Globus pallidus (tissue), 1 donor: ENCODE measurements around the gene TCAIM.
"Not testable (repeated sequence)": the region's sequence is repeated elsewhere in the genome, so short reads cannot be mapped to it uniquely, and the experiment has no call there.

Source experiments
- DNase-seq: peaks from one replicate; pipeline ENCODE4 v3.0.0-alpha.2; 2015; ENCODE audit warnings: low spot score

TCAIM gene

DNA sequence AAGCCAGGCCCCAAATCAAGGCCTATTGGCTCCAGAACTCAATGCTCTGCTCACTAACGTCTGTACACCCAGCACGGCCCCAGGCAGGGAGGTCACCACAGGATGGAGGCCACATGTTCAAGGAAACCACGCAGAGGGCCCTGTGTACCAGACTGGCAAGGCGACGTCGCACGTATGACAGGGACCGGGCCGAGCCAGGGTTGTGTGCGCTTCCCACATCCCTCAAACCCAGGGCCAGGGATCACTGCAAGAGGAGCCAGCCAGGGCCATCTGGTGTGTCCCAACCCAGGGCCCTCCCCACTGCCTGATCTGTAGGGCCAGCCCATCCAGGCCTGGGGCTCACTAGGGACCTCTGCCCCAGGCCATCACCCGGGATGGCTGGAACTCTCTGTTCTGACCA is 76.9 kb downstream of the TCAIM start:
- DNase-seq = no peak

DNA sequence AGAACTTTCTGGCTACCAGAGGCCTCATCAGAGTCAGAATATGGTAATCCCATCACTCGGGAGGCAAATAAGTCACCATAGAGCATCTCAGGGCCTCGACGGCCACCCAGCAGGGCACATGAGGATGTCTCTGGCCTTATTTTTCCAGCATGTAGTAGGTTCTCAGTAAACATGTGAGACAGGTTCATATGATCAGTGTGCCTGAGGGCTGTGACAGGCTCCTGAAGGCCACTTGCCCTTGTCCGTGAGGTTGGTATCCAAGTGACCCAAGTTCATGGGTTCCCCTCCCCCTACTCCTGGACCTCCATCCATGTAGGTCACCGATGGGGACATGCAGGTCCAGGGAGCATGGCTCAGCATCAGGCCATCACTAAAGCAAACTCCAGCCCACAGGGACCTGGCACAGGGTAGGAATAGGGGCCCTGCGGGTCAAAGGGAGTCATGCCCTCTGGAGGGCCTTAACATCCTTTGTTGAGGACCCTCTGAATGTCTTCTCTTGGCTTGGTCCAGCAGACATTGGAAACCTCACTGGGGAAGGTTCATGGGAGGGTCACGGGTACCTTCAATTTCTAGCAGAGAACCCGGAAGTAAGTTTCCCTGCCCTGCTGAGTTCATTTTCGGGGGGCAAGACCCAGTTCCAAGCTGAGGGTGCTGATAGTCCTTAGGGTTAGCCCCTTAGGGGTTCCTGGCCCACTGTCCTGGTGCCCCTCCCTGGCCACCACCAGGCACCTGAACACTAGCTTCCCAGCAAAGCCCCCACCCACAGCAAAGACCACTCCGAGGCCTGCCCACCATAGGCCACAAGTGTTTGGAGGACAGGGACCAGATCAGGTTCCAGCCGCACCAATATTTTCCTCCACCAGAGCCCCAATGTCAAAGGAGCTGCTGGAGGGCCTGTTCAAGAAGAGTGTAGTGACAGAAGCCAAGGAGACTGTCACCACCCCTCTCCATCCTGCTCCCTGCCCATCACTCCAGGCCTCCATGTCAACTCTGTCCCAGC is 77.8 kb downstream of the TCAIM start:
- no peak for DNase-seq

DNA sequence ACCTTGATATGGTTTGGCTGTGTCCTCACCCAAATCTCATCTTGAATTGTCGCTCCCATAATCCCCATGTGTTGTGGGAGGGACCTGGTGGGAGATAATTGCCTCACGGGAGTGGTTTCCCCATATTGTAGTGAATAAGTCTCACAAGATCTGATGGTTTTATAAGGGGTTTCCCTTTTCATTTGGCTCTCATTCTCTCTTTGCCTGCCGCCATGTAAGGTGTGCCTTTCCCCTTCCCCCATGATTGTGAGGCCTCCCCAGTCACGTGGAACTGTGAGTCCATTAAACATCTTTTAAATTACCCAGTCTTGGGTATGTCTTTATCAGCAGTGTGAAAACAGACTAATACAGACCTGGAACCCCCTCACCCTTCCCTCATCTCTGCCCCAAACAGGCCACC is 79.6 kb downstream of the TCAIM start:
- not testable (repeated sequence) for DNase-seq

DNA sequence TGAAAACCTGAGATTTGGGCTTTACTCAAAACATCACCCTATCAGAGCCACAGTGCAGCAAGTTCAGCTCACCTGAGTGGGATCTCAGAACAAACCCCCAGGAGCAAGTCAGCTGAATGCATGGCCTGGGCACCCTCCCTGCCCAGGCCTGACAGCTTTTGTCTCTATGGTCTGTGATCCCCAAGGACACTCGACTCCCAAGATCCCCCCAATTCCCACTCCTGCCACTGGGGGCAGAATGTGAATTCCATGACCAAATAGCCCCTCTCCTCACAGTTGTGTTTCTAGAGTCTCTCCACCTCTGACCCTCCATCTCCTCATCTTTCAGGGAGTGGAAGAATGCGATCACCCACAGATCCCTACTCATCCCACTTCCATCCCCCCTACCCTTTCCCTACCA is 80.0 kb downstream of the TCAIM start:
- no peak for DNase-seq

DNA sequence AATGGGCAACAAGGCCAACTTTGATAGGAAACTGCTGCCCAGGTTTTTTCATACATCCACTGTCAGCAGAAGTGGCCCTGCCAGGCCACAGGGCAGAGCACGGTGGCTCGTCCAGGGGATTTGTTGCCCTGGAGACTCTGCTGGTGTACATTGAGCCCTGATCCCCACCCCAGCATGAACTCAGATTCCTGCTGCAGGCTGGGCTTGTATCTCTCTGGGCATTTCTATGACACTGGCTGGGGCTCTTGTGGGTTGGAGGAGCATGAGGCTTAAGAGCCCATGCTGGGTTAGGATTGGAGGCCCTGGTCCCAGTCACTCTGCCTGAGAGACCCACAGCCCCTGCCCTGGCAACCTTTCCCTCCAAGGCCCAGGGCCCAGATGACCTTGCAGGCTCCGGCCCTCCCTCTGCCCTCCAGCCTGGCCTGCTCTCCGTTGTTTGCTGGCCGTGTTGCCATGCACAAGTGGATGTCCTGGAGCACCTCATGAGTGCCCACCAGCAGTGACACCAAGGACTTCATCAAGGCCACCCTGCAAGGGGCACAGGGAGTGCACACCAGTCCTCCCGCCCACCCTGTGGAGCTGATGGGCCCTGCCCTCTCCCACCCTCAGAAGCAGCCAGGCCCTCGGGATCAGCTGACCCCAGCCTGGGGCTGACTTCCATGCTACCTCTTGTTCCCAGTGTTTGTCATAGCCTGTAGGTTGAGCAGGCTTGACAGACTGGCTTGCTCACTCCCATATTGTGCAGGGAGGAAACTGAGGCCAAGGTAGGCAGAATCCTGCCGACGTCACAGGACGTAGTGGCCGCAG is 80.8 kb downstream of the TCAIM start:
- no peak for DNase-seq

DNA sequence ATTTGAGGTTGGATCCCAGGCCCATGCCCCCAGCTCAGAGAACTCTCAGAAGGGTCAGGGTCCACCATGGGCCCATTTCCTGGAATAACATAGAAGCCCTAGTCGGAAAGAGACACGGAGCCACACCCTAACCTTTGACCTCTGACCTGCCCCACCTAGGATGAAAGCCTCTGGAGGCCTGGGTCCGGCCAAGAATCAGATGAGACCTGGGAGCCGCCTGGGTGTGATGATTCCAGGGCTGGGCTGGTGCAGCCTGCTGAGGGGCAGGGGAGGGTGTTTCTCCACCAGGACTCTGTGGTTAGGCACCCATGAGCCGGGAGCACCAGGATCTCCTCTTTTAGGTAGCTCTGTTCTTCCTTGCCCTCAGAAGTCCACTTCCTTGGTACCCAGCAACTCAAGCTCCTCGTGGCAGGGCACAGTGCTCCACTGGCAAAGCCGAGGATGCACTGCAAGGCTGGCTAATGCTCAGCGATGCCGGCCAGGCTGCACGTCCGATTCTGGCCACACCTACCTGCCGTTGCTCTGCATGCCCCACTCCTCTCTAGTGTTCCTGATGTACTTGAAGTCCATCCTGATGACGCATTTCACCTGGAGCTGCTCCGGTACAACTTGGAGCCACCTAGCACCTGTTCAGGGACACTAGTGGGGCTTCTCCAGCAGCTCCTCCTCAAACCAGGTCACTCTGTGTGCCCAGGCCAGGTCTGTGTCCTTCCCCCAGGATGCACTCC is 81.5 kb downstream of the TCAIM start:
- no peak for DNase-seq

DNA sequence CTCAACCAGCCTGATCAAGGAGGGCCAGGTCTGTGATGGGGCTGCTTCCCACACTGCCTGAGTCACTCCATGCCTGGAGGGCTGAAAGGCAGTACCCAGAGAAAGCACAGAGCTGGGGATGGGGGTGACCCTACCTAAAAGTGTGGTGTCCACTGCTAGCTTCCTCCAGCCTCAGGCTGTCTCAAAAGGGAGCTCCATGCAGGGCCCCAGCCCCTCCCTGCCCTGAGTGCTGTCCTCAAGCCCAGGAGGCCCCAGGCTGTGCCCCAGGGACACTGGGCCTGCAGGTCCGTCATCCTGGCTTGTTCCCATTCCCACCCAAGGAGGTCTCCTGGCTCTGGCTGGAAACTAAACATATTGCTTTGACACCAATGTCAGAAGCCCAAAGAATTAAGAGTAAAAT is 82.1 kb downstream of the TCAIM start:
- DNase-seq = no peak

DNA sequence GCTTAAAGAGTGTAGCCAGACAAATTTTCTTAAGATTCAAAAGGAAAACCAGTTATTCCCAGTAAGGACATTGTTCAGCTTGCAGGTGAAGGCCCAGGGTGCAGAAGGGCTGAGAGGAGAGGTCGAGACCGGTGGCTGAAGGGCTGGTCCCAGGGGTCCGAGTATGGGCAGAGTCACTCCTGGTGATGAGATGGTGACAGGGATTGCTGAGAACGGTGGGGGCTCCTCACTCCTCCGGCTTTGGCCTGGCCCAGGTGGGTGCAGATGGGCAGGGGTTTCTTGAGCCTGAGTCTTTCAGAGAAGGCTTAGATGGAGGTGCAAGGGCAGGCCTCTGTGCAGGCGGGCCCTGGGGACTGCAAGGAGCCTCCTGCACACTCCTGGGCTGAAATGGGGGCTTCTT is 82.7 kb downstream of the TCAIM start:
- DNase-seq = no peak

DNA sequence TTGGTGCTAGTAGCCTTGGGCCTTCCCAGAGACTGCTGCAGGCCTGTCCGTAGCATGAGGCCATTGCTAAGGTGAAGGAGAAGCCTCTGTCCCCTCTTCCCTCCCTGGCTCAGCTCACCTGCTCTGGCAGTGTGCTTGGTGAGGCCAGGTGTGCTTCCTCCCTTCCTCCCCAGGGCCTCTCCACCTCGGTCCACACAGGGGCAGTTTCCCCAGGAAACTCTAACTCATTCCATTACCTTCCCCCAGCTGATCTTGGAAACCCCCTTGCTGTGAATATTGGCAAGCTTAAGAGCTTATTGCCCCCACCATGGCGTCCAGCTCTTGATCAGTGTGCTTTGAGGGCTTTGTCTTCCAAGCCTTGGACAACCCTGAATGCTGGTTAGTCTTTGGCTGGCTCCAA is 86.2 kb downstream of the TCAIM start:
- DNase-seq = no peak

DNA sequence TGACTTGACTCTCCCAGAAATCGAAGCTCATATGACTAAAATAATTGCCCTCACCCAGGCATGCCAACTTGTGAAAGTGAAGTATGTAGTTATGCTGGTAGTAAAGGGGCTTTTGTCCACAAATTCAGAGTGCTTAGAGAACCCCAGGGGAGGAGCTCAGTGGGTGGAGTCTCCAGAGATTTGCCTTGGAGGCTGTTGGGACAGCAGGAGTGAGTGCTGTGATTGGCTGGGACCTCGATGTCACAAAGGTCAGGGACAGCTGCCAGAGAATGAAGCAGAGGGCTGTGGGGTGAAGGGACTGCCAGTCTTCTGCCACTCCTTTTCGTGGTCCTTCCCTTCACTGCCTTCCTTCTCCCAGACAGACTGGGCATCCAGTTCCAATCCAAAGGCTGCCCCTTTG is 89.1 kb downstream of the TCAIM start:
- no peak for DNase-seq

DNA sequence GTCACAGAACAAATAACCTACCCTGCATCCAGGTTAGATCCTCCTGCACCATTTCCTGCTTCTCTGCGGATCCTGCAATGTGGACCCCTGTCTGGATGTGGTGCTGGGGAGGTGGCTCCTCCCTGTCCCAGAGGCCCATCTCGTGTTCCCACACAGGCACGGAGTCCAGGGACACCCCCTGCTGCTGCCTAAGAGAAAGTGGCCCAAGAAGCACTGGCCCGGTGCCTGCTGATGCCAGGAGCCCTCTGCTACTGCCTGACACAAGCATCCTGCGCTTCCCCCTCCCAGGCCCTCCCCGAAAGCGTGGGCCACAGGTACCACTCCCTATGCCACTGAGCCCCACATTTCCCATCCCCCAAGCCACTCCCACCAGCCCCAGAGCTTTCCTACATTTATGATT is 90.3 kb downstream of the TCAIM start:
- no peak for DNase-seq

DNA sequence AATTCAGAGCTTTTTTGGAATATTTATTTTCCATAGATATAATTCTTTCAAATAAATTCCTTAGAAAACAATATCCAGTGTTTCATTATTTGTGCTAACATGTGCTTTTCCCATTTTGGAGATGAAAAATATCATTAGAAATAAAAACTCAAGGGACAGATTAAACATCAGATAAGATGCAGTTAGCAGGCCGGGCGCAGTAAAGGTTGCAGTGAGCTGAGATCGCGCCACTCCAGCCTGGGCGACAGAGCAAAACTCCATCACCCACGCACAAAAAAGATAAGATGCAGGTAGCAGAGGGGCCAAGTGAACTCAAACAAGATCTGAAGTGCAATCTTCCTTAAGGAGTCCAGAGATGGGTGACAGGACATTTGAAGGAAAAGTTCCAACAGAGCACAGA is 90.9 kb downstream of the TCAIM start:
- DNase-seq = no peak

DNA sequence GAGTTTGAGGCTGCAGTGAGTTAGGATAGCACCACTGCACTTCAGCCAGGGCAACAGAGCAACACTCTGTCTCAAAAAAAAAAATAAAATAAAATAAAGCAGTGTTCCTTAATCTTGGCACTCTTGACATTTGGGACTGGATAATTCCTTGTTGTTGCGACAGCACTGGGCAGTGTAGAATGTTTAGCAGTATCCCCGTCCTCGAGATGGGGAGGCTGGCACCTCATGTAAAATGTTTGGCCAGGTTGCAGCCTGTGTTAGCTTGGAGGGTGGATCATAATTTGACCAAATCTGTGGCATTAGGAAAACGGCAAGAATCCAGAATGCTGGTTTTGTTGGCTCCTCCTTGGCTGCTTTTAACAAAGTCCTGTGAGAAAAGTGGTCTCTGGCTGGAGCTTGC is 91.9 kb downstream of the TCAIM start:
- DNase-seq = no peak

DNA sequence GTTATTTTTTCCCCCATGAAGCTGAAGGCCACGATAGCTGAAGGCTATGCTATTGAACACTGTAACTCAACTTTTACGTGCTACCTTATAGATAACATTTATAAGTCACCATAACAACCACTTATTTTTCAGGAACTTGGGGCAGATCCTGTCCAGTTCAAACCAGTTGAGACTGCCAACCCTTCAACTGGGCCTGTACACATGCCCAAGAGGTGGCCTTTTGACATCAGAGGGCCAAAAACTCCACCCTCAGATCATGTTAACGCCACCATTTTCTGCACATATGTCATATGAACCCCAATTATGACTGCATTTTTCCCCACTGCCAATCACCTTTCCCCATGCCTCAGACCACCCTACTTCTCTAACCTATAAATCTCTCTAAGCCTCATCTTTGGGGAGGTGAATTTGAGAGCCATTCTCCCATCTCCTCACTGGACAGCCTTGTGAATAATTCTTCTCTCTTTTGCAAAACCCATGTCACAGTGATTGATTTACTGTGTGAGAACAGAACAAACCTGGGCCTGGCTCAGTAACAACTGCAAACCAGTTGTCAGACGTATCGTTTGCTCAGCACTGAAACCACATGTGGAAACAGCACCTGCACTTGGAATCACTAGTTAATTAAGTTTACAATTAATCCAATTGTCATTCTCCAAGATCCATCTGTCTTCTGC is 96.4 kb downstream of the TCAIM start:
- DNase-seq = no peak

DNA sequence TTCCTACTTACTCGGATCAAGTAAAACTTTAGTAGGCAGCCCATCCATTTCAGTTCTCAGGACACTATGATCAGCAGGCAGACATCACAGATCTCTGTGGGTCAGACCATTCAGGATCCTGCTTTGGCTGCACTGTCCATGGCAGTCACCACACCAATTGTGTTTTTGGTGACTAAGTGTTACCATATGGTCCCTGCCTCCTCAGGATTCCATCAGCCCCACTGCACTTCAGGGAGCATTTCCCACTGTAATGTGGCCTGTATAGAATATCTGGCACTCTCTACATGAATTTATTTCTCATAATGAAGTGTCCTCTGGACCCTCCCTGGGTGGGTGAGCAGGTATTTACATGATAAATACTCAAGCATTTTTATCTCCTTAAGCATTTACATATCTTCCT is 97.6 kb downstream of the TCAIM start:
- DNase-seq = no peak

DNA sequence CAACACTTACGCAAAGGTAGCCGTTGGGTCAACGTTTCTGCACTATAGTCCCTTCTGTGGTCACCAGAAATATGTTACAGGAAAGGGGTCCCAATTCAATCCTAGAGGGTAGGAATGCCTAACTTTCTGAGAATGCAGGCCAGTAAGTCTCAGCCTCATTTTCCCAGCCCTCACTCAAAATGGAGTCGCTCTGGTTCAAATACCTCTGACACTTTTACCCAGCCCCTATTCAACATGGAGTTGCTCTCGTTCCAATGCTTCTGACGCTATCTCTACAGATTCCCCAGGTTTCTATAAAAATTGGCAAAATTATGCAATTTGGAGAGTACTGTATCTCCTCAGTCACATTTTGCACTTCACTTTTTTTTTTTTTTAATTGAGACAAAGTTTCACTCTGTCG is 99.2 kb downstream of the TCAIM start:
- no peak for DNase-seq

DNA sequence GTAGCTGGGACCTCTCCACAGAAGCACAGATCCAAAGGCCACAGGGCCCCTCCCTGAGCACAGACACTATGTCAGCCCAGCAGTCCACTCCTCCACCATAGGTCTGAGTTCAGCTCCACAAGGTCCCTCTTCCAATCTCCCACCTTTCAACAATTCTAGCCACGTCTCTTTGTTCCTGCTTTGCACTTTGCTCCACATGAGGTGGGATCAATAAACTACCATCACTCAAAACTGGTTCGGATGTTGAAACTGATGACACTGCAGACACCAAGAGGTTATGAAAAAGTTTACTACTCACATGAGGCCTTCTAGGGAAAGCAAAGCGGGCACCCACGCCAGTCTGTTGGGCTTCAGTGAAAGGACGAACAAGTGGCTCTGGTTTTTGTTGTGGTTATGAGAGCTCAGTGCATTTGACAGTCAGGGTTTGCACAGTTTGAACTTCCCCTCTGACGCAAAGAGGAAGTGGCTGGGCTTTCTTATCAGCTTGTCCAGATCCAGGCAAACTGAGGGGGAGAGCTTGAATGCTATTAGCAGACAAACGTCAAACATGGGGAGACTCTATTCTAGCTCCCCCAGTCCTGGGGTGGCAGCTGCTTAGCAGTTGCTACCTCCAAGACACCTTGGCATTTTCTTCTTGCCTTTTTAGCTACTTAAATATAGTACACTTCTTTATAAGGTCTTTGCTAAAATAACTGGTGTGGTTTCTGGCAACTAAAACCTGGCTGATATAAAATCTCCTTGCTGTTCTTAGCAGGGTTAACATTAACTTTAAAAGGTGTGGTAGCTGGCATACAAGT is 101.1 kb downstream of the TCAIM start:
- DNase-seq = peak; percentile 69

DNA sequence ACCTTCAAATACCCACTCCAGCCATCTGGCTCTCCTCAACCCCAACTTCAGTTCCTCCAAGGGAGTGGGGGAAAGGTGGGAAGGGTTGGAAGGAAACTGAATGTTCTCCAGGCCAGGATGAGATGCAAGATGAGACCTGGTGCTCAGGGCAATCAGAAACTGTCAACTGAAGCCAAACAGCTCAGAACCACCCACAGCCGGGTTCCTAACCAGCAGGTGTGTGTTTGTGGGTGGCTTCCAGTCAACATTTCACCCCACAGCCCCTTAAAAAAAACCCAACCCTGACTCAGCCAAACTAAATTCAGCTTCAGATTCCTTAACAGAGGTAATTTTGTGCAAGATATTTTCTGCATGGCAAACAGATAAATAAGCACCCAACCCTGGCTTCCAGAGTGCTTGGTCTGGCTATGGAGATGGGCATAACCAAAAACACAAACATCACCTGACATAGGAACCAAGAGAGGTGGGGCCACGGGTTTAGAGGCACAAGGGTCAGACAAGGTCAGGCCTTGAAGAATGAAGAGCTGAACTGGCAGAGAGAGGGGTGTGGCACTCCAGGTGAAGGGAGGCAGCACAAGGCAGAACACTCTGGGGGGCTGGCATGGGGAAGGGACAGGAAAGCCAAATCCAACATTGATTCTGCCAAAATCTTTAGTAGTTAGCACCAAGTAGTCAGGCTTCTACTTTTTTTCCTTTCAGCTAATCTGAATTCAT is 104.2 kb downstream of the TCAIM start:
- no peak for DNase-seq

DNA sequence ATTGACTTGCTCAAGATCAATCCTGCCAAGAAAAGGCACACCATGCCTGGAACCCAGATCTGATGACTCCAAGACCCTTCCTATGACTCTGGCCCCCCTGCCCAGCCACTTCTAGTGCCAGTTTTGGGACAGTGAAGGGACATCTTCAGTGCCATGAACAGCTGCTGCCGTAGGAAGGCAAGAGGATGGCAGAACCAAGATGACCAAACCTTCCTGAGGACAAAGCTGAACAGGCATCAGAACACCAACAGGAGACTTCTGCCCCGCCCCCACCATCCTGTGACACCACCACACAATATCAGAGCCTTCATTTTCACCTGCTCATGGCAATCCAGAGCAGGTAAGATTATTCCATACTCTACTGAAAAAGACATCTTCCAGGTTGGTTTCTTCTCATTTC is 105.9 kb downstream of the TCAIM start:
- DNase-seq = no peak

DNA sequence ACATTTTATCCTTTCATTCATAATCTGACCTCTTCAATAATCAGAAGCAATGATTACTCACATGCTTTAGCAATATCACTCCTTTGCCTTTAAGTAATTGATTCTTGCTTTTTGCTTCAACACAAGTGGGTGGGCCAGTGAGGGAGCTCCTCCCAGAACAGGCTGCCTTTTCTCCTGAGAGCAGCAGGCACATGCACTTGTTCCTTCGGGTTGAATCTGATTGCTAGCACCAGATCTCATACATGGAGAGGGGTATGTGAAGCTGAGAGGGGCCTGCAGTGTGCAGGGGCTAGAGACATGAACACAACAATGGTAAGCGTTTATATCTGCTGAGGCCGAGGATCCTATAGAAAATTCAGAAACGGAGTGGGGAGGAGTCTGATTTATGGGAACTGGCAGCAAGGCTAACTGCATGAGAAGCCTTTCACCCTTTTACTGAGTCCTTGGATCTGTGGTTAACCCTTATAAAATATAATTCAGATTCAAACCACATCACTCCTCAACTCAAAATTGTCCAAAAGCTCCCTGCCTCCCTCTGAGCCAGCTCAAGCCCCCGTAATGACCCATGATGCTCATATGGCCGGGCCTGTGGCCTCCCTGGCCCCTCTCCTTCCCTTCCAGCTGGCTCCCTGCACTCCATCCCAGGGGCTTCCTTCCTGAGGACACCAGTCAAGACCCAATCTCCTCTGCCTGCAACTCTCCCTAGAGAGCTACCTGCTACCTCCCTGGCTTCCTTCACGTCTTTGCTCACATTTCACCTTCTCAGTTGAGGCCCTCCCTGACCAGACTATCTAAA is 106.5 kb downstream of the TCAIM start:
- no peak for DNase-seq
